GM03348 (cell line): ENCODE data around the gene SMURF1.

Source experiments
- DNase-seq: peaks from one replicate; pipeline ENCODE4 v3.0.0; 2012; ENCODE audit warnings: low spot score

SMURF1 gene

GRCh38 chr7:98988641-98989040, 155.3 kb downstream of the SMURF1 start:
- no peak for DNase-seq

DNA sequence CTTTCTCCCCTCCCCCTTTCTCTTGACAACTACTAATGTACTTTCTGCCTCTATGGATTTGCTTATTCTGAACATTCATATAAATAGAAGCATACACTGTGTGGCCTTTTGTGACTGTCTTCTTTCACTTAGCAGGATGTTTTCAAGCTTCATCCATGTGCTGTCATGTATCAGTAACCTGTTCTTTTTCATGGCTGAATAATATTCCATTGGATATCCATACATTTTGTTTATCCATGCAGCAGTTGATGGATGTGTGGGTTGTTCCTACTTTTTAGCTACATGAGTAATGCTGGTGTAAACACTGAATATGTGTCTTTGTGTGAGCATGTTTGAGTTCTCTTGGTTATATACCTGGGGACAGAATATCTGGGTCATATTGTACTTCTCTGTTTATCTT, 158.0 kb downstream of the SMURF1 start:
- no peak for DNase-seq

- DNase-seq = no peak
These were observed 158.5 kb downstream of the SMURF1 start for GRCh38 chr7:98985406-98985805.

DNA sequence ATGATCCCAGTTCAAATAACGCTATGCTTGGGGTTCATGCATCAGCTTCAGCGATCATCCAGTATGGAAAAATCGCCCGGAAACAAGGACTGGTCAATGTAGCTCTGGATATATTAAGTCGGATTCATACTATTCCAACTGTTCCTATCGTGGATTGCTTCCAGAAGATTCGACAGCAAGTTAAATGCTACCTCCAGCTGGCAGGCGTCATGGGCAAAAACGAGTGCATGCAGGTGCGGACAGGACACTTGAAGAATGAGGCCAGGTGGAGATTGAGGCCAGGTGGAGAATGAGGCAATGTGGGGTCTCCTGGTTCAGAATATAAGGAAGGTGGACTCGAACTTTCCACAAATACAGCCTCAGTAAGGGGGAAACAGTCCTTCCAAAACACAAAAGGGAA, 159.8 kb downstream of the SMURF1 start:
- DNase-seq = no peak

DNA sequence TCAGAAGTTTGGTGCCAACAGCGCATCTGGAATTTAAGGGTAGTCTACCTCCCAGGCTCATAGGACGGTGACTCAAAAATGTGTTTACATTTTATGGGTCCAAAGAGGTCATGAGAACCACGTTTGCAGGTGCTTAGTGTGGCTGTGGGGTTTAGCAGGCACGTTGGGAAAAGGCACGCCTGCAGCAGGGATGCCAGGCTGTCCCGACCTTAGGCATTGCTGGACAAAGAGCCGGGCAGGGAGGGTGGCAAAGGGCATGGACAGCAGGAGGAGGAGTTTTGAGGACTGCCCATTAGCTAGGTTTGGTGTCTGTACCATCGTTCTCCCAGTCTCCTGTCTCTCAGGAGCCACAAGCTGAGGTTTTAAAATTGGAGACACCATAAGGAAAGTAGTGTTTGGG, 161.2 kb downstream of the SMURF1 start:
- DNase-seq = no peak

DNA sequence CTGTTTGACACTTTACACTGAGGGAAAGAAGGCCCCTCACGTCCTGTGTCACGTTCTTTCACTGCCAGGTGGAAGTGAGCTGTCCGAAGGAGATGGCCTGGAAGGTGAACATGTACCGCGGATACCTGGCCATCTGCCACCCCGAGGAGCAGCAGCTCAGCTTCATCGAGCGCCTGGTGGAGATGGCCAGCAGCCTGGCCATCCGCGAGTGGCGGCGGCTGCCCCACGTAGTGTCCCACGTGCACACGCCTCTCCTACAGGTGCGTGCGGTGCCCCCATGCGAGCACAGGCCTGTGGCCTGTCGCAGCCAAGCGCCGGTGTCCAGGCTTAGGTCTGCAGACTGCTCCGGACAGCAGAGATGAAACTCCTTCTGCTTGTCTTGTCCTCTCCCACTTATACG, 162.2 kb downstream of the SMURF1 start:
- no peak for DNase-seq

DNA sequence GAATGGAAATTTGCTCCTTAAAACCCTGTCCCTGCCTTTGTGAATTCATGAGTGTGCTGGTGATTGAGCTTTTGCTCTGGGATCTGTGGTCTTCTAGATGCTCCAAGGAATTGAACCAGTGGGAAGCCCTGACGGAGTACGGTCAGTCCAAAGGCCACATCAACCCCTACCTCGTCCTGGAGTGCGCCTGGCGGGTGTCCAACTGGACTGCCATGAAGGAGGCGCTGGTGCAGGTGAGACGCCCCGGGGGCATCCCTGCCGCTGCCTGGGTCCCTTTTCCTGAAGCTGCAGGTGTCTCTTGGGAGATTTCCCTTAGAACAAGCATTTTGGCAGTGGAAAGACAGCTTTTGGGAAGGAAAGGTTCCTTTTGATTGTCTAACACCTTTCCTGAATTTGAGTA, 165.2 kb downstream of the SMURF1 start:
- DNase-seq = no peak
